22Rv1 (cell line): ENCODE measurements around the gene ENDOD1.

Experiments
- H3K27ac ChIP-seq: fragments of 450-650 bp; 2 replicates; pipeline ENCODE4 v1.5.1; 2017
- ZFX ChIP-seq: fragments of 450-650 bp; IDR thresholded peaks from 2 replicates; pipeline ENCODE4 v1.6.1; 2017; ENCODE audit warnings: antibody characterized with exemption, borderline replicate concordance
- TF ChIP-seq, protein P1 (sequence below): fragments of 450-650 bp; IDR thresholded peaks from 2 replicates; pipeline ENCODE4 v1.5.1; 2017; ENCODE audit warnings: mild to moderate bottlenecking

The ENDOD1 gene

DNA sequence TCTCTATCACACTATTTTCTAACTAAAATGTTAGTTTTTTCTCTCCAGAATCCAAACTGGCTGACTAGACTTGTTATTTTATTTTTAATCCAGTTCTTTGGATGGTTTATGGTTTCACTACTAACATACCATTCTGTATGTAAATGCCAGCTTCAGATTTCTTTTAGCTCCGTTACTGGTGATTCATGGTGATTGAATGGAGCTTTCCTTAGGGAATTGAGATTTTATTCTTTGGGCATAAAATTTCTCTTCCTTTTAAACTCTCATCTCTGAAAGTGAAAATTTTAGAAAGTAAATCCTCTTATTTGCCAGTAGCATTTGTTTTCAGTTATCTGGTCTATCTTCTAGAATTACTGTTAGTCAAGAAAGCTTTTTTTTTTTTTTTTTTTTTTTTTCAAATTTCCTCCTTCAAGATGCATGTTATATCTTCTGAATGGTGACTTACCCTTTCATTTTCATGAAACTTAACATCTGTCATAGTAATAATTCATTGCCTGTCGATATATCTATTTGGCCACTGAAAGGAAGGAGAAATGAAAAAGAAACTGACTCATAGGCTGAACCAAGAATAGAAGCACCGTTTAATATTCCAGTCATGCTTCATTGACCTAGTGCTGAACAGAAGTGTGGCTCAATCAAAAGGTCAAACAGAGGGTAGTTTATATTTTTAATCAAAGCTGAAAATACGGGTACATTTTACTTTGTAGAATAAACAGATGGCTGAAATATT, 6.4 kb downstream of the ENDOD1 start:
- TF ChIP-seq ZFX = no peak
- TF ChIP-seq, protein P1, sequence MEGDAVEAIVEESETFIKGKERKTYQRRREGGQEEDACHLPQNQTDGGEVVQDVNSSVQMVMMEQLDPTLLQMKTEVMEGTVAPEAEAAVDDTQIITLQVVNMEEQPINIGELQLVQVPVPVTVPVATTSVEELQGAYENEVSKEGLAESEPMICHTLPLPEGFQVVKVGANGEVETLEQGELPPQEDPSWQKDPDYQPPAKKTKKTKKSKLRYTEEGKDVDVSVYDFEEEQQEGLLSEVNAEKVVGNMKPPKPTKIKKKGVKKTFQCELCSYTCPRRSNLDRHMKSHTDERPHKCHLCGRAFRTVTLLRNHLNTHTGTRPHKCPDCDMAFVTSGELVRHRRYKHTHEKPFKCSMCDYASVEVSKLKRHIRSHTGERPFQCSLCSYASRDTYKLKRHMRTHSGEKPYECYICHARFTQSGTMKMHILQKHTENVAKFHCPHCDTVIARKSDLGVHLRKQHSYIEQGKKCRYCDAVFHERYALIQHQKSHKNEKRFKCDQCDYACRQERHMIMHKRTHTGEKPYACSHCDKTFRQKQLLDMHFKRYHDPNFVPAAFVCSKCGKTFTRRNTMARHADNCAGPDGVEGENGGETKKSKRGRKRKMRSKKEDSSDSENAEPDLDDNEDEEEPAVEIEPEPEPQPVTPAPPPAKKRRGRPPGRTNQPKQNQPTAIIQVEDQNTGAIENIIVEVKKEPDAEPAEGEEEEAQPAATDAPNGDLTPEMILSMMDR = no peak
- H3K27ac ChIP-seq = no peak overlapping the region

DNA sequence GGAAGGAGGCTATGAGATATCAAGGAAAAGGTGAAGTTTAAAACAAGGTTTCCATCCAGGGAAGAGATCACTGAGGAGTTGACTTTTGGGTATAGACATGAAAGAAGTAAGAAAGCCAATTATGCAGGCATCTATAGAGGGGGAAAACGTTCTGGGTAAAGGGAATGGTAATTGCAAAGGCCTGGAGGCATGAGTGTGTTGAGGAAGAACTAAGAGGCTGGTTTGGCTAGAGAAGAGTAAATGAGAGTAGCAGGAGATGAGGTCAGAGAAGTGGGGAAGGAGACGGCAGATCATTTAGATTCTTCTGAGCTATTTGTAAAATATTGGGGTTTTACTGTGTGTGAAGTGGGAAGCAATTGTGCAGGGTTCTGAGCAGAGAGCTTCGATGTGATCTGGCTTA, 7.6 kb downstream of the ENDOD1 start:
- H3K27ac ChIP-seq = no peak overlapping the region
- TF ChIP-seq, protein P1 = no peak
- TF ChIP-seq ZFX = no peak

DNA sequence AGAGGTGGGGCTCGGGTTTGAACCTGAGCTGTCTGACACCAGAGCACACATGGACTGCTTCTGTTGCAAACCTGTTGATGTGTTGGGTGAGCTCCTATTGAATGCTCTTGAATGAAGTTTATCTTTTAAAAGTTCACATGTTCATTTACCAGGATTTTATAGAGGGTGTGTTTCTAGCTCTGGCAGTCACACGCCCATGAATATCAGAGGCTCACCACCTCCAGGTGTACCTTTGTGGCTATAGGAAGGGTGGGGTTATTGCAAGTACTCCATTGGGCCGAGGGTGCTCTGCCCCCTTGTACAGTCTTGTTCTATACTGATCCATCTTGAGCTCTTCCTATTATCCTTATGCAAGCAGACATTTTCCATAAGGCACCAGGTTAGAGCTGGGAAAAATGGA, 9.2 kb downstream of the ENDOD1 start:
- no peak overlapping the region for H3K27ac ChIP-seq
- TF ChIP-seq, protein P1 = no peak
- no peak for TF ChIP-seq ZFX

DNA sequence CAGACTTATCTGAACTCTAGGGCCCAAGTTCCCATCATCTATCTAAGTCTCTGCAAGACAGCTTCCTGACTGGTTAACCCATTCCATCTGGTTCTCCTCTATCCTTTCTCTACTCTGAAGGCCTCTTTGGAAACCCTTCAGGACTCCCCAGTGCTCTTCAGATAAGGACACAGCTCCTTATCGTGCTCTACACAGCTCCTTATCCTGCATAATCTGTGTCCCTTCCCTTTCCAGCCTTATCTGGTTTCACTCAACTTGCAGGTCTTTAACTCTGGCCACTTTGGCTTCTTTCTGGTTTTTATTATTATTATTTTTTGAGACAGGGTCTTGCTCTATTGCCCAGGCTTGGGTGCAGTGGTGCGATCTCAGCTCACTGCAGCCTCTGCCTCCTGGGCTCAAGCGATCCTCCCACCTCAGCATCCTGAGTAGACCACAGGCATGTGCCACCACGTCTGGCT, 10.6 kb downstream of the ENDOD1 start:
- TF ChIP-seq ZFX = no peak
- TF ChIP-seq, protein P1 = no peak
- H3K27ac ChIP-seq = no peak overlapping the region

DNA sequence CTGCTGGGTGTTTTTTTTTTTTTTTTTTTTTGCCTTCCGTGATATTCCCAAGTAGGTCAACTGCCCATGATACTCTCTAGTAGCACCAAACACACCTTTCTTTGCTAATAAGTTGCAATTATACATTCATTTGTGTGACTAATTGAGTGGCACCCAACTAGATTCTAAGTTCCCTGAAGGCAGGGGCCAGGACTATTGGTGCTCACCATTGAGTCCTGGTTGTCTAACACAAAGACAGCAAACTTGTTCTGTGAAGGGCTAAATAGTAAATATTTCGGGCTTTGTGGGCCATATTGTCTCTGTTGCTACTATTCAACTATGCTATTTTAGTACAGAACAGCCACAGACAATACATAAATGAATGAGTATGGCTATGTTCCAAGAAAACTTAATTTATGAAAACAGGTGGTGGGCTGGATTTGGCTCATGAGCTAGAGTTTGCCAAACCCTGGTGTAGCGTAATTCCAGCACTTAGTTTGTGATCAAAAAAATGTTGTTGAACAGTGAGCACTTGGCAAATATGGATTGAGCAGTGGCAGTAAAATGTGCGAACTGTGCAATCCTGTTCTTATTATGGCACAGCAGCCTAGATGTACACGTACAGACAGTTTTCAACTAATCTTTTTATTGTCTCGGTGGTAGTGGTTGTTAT, 11.3 kb downstream of the ENDOD1 start:
- no peak for TF ChIP-seq ZFX
- TF ChIP-seq, protein P1 = no peak
- no peak overlapping the region for H3K27ac ChIP-seq

DNA sequence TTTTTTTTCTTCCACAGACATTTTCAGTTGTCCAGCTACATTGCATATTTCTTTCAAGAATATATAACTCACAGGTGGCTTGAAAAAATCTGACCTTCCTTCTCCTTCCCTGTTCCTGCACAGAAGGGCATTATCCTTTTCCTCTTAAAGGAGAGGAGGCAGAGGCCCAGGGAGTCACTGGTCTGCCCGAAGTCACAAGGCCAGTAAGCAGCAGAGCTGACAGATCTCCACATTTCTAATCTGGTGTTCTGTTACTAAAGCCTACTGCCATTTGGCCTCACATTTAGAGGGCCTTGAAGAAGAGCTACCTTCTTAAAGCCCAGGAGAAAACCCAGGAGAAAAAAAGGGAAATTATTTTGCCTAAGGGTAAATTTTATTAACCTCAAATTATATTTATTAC, 12.3 kb downstream of the ENDOD1 start:
- no peak overlapping the region for H3K27ac ChIP-seq
- no peak for TF ChIP-seq ZFX
- TF ChIP-seq, protein P1 = no peak

DNA sequence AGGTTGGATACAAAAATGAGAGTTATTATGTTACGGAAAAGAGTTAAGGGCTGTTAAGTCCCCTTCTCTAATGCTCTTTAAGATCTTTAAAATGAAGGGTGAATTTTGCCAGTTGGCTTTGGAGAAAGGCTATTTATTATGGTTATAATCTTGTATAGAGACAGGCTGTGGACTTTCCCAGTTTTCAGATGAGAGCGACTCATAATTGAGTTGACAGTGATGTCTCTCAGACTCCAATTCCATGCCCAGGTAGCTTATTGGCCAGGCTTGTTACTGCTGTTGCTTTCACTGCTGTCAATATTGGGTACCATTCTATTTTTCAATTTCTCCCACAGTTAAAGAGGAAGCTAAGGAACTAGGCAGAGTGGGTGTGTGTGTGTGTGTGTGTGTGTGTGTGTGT, 13.1 kb downstream of the ENDOD1 start:
- TF ChIP-seq, protein P1 = no peak
- no peak for TF ChIP-seq ZFX
- no peak overlapping the region for H3K27ac ChIP-seq
